NCI-H748 (cell line): Measurements from ENCODE around the gene AMY2B.
"Not testable (repeated sequence)": the region's sequence is repeated elsewhere in the genome, so short reads cannot be mapped to it uniquely, and the experiment has no call there.

ENCODE experiments used
- DNase-seq: peaks from one replicate; lab custom pipeline; 2025; ENCODE audit not compliant: unreplicated experiment; lab: John Stamatoyannopoulos, UW

AMY2B gene

GRCh38 chr1:103616994-103617477 is 45.6 kb downstream of the AMY2B start, which contains the start of gene AMY2A:
AMY2A (plus strand) TSS chr1:103617427; CDS start chr1:103617441, 14 bp downstream.
- not testable (repeated sequence) for DNase-seq

DNA sequence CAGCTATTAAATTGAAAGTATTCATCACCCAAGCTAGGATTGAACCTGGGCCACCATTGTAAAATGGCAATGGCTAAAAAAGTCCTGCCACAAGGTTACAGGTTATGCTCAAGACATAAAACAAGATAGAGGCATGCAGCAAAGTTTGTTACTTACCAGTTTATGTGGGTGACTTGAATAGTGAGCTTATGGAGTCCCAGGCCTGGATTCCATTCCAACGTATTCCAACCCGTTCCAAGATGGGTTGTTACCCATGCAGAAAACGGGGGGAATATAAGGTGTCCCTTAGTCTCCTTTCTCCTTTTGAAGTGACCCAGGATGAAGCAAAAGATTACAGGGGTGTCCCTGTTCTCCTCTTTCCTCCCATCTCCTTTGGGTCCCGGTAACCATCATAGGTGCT is 56.0 kb downstream of the AMY2B start:
- DNase-seq, result not testable (repeated sequence)
